Muscle of leg (tissue), 11 donors: ENCODE results near the gene GRIK4. TPM values are rescaled to one million over a fixed set of nuclear protein-coding genes. Genes with fewer than 3 reads are reported as not detected.

Source experiments
- DNase-seq: peaks from one replicate; pipeline ENCODE4 v3.0.0; 2013
- H3K27ac ChIP-seq: one replicate; pipeline ENCODE4 v1.5.1; 2013; ENCODE audit warnings: mild to moderate bottlenecking, low read length, control low read depth
- H3K27me3 ChIP-seq: one replicate; pipeline ENCODE4 v1.6.1; 2013; ENCODE audit warnings: low read length; ENCODE audit not compliant: control insufficient read depth, insufficient read depth
- H3K36me3 ChIP-seq: one replicate; pipeline ENCODE4 v1.6.1; 2013; ENCODE audit warnings: low read length; ENCODE audit not compliant: control insufficient read depth, insufficient read depth
- H3K4me1 ChIP-seq: one replicate; pipeline ENCODE4 v1.6.1; 2013; ENCODE audit warnings: low read length; ENCODE audit not compliant: control insufficient read depth, insufficient read depth
- H3K4me3 ChIP-seq: one replicate; pipeline ENCODE4 v1.5.1; 2013; ENCODE audit warnings: low read length, control low read depth
- H3K9me3 ChIP-seq: replicated peaks from 2 replicates; pipeline ENCODE4 v1.6.1; 2013; ENCODE audit warnings: low read depth, low read length; ENCODE audit not compliant: control insufficient read depth
- WGBS: methylation state at CpG from one replicate; pipeline ENCODE4 v1.1.5; 2013; ENCODE audit warnings: missing lambda C conversion rate; ENCODE audit not compliant: insufficient coverage; 5-methylcytosine and 5-hydroxymethylcytosine counted together
- polyA plus RNA-seq, 8 donors: library from polyadenylated mRNA; unstranded; fragments of 120-200 nt; gene quantifications; one replicate each; pipeline versions ENCODE4 v1.2.1 to v1.2.3, GENCODE V29; 2013; ENCODE audit warnings: inconsistent platforms in 1 of 8, low replicate concordance in 1 of 8; ENCODE audit not compliant: insufficient read length in 8 of 8, insufficient read depth in 1 of 8
- total RNA-seq: library from RNA; stranded (reverse); fragments of 120-200 nt; gene quantifications from one replicate; pipeline ENCODE4 v1.2.4, GENCODE V29; 2013

The GRIK4 gene
- total and polyA plus RNA-seq, 9 donors = 0.09 to 1.3 (median 0.50) TPM

GRCh38 chr11:120682332-120682649, 170.7 kb downstream of the GRIK4 start:
- no peak overlapping the region for H3K4me3 ChIP-seq
- no peak overlapping the region for H3K27ac ChIP-seq
- WGBS = 81% methylated on average over 3 of the region's 3 CpGs
- H3K36me3 ChIP-seq = no peaks in the 10 kb centered on the region
- DNase-seq = no peak
- no peaks in the 10 kb centered on the region for H3K4me1 ChIP-seq
- no peaks in the 10 kb centered on the region for H3K27me3 ChIP-seq
- H3K9me3 ChIP-seq = no peaks in the 10 kb centered on the region

DNA sequence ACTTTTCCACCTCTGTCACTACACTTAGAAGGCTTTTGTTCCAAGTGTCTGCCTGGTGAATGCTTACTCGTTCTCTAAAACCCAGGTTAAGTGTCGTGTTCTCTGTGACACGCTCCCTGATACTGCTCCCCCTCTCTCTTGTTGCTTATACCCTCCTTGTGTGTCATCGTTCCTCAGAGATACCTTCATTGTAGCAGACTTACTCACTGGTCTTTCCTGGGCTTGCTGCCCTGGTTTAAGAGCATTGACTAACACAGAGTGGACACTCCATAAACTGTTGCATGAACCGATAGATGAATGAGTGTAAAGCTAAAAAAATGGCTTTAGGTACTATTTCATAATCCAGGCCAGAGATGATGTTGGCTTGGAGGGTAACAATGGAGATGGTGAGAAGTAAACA, 171.3 kb downstream of the GRIK4 start:
- WGBS = 92% methylated on average over 5 of the region's 5 CpGs
- Histone ChIP-seq H3K36me3 (no peaks in the 10 kb centered on the region), H3K9me3 (no peaks in the 10 kb centered on the region), H3K27ac (no peak overlapping the region), H3K27me3 (no peaks in the 10 kb centered on the region), H3K4me1 (no peaks in the 10 kb centered on the region), H3K4me3 (no peak overlapping the region)
- DNase-seq = no peak

GRCh38 chr11:120686516-120686915, 175.0 kb downstream of the GRIK4 start:
- Histone ChIP-seq H3K36me3 (no peaks in the 10 kb centered on the region), H3K4me1 (no peaks in the 10 kb centered on the region), H3K27ac (no peak overlapping the region), H3K27me3 (peaks cover 4% of the 10 kb centered on the region), H3K9me3 (no peaks in the 10 kb centered on the region), H3K4me3 (no peak overlapping the region)
- 71% methylated on average over 3 of the region's 7 CpGs for WGBS
- no peak for DNase-seq

DNA sequence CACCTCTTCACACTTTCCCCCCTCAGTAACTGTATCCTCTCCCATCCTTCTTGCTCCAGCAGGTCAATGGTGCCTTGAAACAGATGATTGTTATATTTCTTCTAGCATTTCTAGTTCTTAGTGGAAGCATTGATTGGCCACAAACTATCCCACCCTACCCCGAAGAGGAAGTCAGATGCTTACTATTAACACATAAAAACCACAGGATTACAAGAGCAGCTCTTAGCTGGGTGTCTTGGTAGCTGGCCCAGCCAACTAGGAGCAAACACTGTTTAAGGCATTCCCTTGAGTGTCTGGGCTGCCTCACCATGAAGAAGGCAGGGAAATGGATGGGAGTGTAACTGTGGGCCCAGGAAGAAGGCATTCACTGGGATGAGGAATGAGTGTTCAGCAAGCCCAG, 176.6 kb downstream of the GRIK4 start:
- Histone ChIP-seq H3K4me1 (no peaks in the 10 kb centered on the region), H3K9me3 (no peaks in the 10 kb centered on the region), H3K27ac (no peak overlapping the region), H3K4me3 (no peak overlapping the region), H3K36me3 (no peaks in the 10 kb centered on the region), H3K27me3 (peaks cover 4% of the 10 kb centered on the region)
- DNase-seq = no peak
- no CpG with 5 or more reads among the region's 1 CpG for WGBS

- H3K4me3 ChIP-seq = no peak overlapping the region
- no peak for DNase-seq
- no peaks in the 10 kb centered on the region for H3K9me3 ChIP-seq
- H3K36me3 ChIP-seq = no peaks in the 10 kb centered on the region
- 70% methylated on average over 2 of the region's 7 CpGs for WGBS
- H3K27me3 ChIP-seq = peaks cover 4% of the 10 kb centered on the region
- H3K4me1 ChIP-seq = no peaks in the 10 kb centered on the region
- no peak overlapping the region for H3K27ac ChIP-seq
Observed at GRCh38 chr11:120689596-120690275, 178.2 kb downstream of the GRIK4 start.

- DNase-seq = no peak
- H3K27ac ChIP-seq = no peak overlapping the region
- no peaks in the 10 kb centered on the region for H3K4me1 ChIP-seq
- no peak overlapping the region for H3K4me3 ChIP-seq
- H3K36me3 ChIP-seq = no peaks in the 10 kb centered on the region
- peaks cover 4% of the 10 kb centered on the region for H3K27me3 ChIP-seq
- H3K9me3 ChIP-seq = no peaks in the 10 kb centered on the region
- WGBS = 75% methylated on average over 5 of the region's 5 CpGs
Observed at GRCh38 chr11:120690406-120690805, 178.9 kb downstream of the GRIK4 start.

DNA sequence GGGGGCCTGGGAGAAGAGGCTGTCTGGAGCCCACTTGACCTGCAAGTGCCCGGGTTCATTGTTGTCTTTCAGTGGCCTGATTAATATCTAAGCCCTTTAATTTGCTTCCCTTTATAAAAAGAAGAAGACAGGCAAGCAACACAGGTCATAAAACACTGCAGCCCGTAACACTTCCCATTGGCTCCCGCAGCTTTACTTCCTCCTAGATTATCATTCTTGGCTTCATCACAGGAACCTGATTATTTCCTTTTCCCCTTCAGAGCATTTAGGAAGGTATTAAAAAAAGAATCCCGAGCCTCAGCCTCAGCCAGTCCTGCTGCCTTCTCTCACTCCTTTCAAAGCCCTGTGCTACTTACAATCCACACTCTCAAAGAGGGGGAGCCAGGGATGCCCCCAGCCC, 183.2 kb downstream of the GRIK4 start:
- DNase-seq = no peak
- no CpG with 5 or more reads among the region's 4 CpGs for WGBS
- Histone ChIP-seq H3K9me3 (no peaks in the 10 kb centered on the region), H3K4me1 (no peaks in the 10 kb centered on the region), H3K27me3 (peaks cover 2% of the 10 kb centered on the region), H3K36me3 (no peaks in the 10 kb centered on the region), H3K4me3 (no peak overlapping the region), H3K27ac (no peak overlapping the region)

GRCh38 chr11:120695426-120695825, 183.9 kb downstream of the GRIK4 start:
- Histone ChIP-seq H3K4me1 (no peaks in the 10 kb centered on the region), H3K27me3 (peaks cover 2% of the 10 kb centered on the region), H3K9me3 (no peaks in the 10 kb centered on the region), H3K27ac (no peak overlapping the region), H3K36me3 (no peaks in the 10 kb centered on the region), H3K4me3 (no peak overlapping the region)
- 85% methylated on average over 7 of the region's 8 CpGs for WGBS
- DNase-seq = no peak

GRCh38 chr11:120695939-120696338, 184.4 kb downstream of the GRIK4 start:
- no peak for DNase-seq
- peaks cover 2% of the 10 kb centered on the region for H3K27me3 ChIP-seq
- WGBS = 84% methylated on average over 4 of the region's 5 CpGs
- no peaks in the 10 kb centered on the region for H3K4me1 ChIP-seq
- no peaks in the 10 kb centered on the region for H3K36me3 ChIP-seq
- H3K27ac ChIP-seq = no peak overlapping the region
- no peak overlapping the region for H3K4me3 ChIP-seq
- no peaks in the 10 kb centered on the region for H3K9me3 ChIP-seq

DNA sequence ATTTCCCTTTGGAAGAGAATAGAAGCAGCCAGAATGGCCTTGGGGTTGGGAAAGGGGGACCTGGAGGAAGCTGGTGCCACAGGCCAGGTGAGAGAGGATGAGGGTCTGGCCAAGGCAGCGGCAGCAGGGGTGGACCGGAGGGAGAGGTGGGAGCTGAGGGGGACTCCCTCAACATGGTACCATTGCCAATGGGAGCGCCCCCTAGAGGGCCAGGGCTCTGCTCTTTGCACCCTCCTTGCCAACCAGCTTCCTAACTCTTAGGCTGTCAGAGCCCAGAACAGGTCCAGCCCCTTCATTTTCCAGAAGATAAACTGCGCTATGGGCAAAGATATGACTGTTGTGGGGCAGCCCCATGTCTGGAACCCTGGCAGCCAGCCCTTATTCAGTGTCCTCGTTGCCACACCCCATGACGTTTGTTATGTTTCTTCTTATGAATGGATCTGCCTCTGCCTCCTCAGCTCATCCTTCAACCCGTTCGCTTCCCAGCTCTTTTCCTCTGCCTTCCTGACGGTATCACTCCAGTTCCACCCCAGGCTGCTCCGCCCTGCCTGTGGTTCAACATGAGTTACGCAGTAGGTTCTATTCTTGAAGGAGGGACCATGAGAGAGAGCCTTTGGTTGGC, 185.2 kb downstream of the GRIK4 start:
- no peak overlapping the region for H3K27ac ChIP-seq
- no peak for DNase-seq
- H3K4me1 ChIP-seq = no peaks in the 10 kb centered on the region
- H3K4me3 ChIP-seq = no peak overlapping the region
- 61% methylated on average over 7 of the region's 11 CpGs for WGBS
- H3K36me3 ChIP-seq = no peaks in the 10 kb centered on the region
- no peaks in the 10 kb centered on the region for H3K9me3 ChIP-seq
- H3K27me3 ChIP-seq = peaks cover 2% of the 10 kb centered on the region

- no peaks in the 10 kb centered on the region for H3K9me3 ChIP-seq
- 52% methylated on average over 6 of the region's 6 CpGs for WGBS
- H3K27me3 ChIP-seq = peaks cover 2% of the 10 kb centered on the region
Observed at GRCh38 chr11:120698918-120699317, 187.4 kb downstream of the GRIK4 start.

More at GRCh38 chr11:120698918-120699317, 187.4 kb downstream of the GRIK4 start:
- no peaks in the 10 kb centered on the region for H3K36me3 ChIP-seq
- H3K4me3 ChIP-seq = no peak overlapping the region
- no peaks in the 10 kb centered on the region for H3K4me1 ChIP-seq
- H3K27ac ChIP-seq = no peak overlapping the region
- no peak for DNase-seq
